Mesenchymal stem cell (in vitro differentiated cells and primary cell): ENCODE measurements around the gene PARVB.
A peak's percentile ranks its signal among the peaks of the same experiment; 100 is the strongest.

Experiments used
- DNase-seq: peaks from one replicate; pipeline ENCODE4 v3.0.0-alpha.2; 2013
- H2AFZ ChIP-seq: one replicate; pipeline ENCODE4 v1.6.1; 2013; ENCODE audit warnings: low read depth, mild to moderate bottlenecking, control low read depth, inconsistent platforms, low read length, moderate library complexity
- H2AK5ac ChIP-seq: 2 replicates; pipeline ENCODE4 v1.6.1; 2013; ENCODE audit warnings: low read length, moderate library complexity, mild to moderate bottlenecking, inconsistent platforms; ENCODE audit not compliant: severe bottlenecking
- H2BK120ac ChIP-seq: one replicate; pipeline ENCODE4 v1.6.1; 2013; ENCODE audit warnings: low read depth, mild to moderate bottlenecking, inconsistent platforms, low read length, moderate library complexity
- H2BK12ac ChIP-seq, 2 experiments: one replicate each; pipeline ENCODE4 v1.6.1; 2013; ENCODE audit warnings: inconsistent platforms in 2 of 2, low read length in 2 of 2, mild to moderate bottlenecking in 2 of 2, moderate library complexity in 2 of 2, control low read depth in 1 of 2
- H2BK15ac ChIP-seq: one replicate; pipeline ENCODE4 v1.6.1; 2013; ENCODE audit warnings: mild to moderate bottlenecking, low read depth, inconsistent platforms; ENCODE audit not compliant: poor library complexity, severe bottlenecking
- H2BK5ac ChIP-seq: 2 replicates; pipeline ENCODE4 v1.6.1; 2013; ENCODE audit warnings: low read depth, mild to moderate bottlenecking, low read length, control low read depth, inconsistent platforms; ENCODE audit not compliant: poor library complexity, severe bottlenecking
- H3K14ac ChIP-seq, 2 experiments: one replicate each; pipeline ENCODE4 v1.6.1; 2013; ENCODE audit warnings: inconsistent platforms in 2 of 2, low read length in 2 of 2, control low read depth in 1 of 2, mild to moderate bottlenecking in 1 of 2, moderate library complexity in 1 of 2
- H3K18ac ChIP-seq, 2 experiments: one replicate each; pipeline ENCODE4 v1.6.1; 2013; ENCODE audit warnings: inconsistent platforms in 2 of 2, low read length in 2 of 2, control low read depth in 1 of 2, low read depth in 1 of 2, mild to moderate bottlenecking in 1 of 2
- H3K23ac ChIP-seq, 2 experiments: one replicate each; pipeline ENCODE4 v1.6.1; 2013; ENCODE audit warnings: inconsistent platforms in 2 of 2, low read length in 2 of 2, mild to moderate bottlenecking in 2 of 2, moderate library complexity in 2 of 2, control low read depth in 1 of 2
- H3K27ac ChIP-seq: 2 replicates; pipeline ENCODE4 v1.5.1; 2013; ENCODE audit warnings: mild to moderate bottlenecking, moderate library complexity, low read length, control low read depth, inconsistent platforms; ENCODE audit not compliant: poor library complexity, severe bottlenecking
- H3K27me3 ChIP-seq, 2 experiments: 2 replicates each; pipeline versions ENCODE4 v1.6.1 to v1.7.0; 2013; ENCODE audit warnings: low read length in 2 of 2, mild to moderate bottlenecking in 2 of 2, moderate library complexity in 2 of 2, control low read depth in 1 of 2, inconsistent platforms in 1 of 2; ENCODE audit not compliant: control insufficient read depth in 1 of 2, insufficient read depth in 1 of 2
- H3K36me3 ChIP-seq, 2 experiments: 2 replicates each; pipeline versions ENCODE4 v1.6.1 to v1.7.0; 2013; ENCODE audit warnings: low read length in 2 of 2, control low read depth in 1 of 2, inconsistent platforms in 1 of 2, low read depth in 1 of 2, mild to moderate bottlenecking in 1 of 2; ENCODE audit not compliant: insufficient read depth in 2 of 2, control insufficient read depth in 1 of 2
- H3K4ac ChIP-seq, 2 experiments: one replicate each; pipeline ENCODE4 v1.6.1; 2013; ENCODE audit warnings: inconsistent platforms in 2 of 2, low read length in 2 of 2, mild to moderate bottlenecking in 2 of 2, moderate library complexity in 2 of 2, control low read depth in 1 of 2, low read depth in 1 of 2
- H3K4me1 ChIP-seq: 2 replicates; pipeline ENCODE4 v1.6.1; 2013; ENCODE audit warnings: low read depth, low read length, control low read depth; ENCODE audit not compliant: control insufficient read depth, insufficient read depth
- H3K4me2 ChIP-seq: 2 replicates; pipeline ENCODE4 v1.6.1; 2013; ENCODE audit warnings: low read length, mild to moderate bottlenecking, inconsistent platforms; ENCODE audit not compliant: poor library complexity, severe bottlenecking
- H3K4me3 ChIP-seq, 2 experiments: 2 replicates each; pipeline versions ENCODE4 v1.5.1 to v1.7.0; 2013; ENCODE audit warnings: low read length in 2 of 2, mild to moderate bottlenecking in 2 of 2, control low read depth in 1 of 2, low read depth in 1 of 2; ENCODE audit not compliant: insufficient read depth in 1 of 2
- H3K79me1 ChIP-seq: replicated peaks from 2 replicates; pipeline ENCODE4 v1.6.1; 2013; ENCODE audit warnings: mild to moderate bottlenecking, control low read depth, low read length, inconsistent platforms; ENCODE audit not compliant: poor library complexity, severe bottlenecking
- H3K9ac ChIP-seq: 2 replicates; pipeline ENCODE4 v1.7.0; 2013; ENCODE audit warnings: mild to moderate bottlenecking, low read length, moderate library complexity
- H3K9me3 ChIP-seq: 2 replicates; pipeline ENCODE4 v1.7.0; 2013; ENCODE audit warnings: mild to moderate bottlenecking, low read length; ENCODE audit not compliant: control insufficient read depth
- H4K8ac ChIP-seq: one replicate; pipeline ENCODE4 v1.6.1; 2013; ENCODE audit warnings: inconsistent platforms, mild to moderate bottlenecking, low read length, moderate library complexity
- H4K91ac ChIP-seq: one replicate; pipeline ENCODE4 v1.6.1; 2013; ENCODE audit warnings: mild to moderate bottlenecking, low read length, inconsistent platforms
- WGBS: methylation state at CpG from one replicate; pipeline ENCODE4 v1.1.7; 2013; ENCODE audit warnings: mixed read lengths; 5-methylcytosine and 5-hydroxymethylcytosine counted together

The PARVB gene

GRCh38 chr22:44100411-44100810, 76.3 kb downstream of the PARVB start:
- H2BK120ac ChIP-seq: no peak overlapping the region
- WGBS: 97% methylated on average over 13 of the region's 13 CpGs
- no peak overlapping the region for H3K4me3 ChIP-seq
- no peak overlapping the region for H3K4ac ChIP-seq
- no peak overlapping the region for H2BK15ac ChIP-seq
- H3K9me3 ChIP-seq: no peaks in the 10 kb centered on the region
- no peak overlapping the region for H3K23ac ChIP-seq
- H3K36me3 ChIP-seq: peaks cover 3 to 45% of the 10 kb centered on the region in 2 experiments
- no peak overlapping the region for H3K27ac ChIP-seq
- H3K4me2 ChIP-seq: no peak overlapping the region
- H3K18ac ChIP-seq: no peak overlapping the region
- no peak overlapping the region for H2BK12ac ChIP-seq
- H4K91ac ChIP-seq: no peak overlapping the region
- no peak overlapping the region for H3K9ac ChIP-seq
- peak overlapping the region in 1 of 2 experiments; percentile 5 for H3K14ac ChIP-seq
- H2AFZ ChIP-seq: no peak overlapping the region
- H2AK5ac ChIP-seq: no peak overlapping the region
- no peaks in the 10 kb centered on the region for H3K4me1 ChIP-seq
- no peak overlapping the region for H2BK5ac ChIP-seq
- H4K8ac ChIP-seq: no peak overlapping the region
- H3K27me3 ChIP-seq: no peaks in the 10 kb centered on the region
- DNase-seq: no peak
- no peaks in the 10 kb centered on the region for H3K79me1 ChIP-seq

GRCh38 chr22:44102121-44102520, 78.0 kb downstream of the PARVB start:
- WGBS: 94% methylated on average over 4 of the region's 4 CpGs
- no peak overlapping the region for H2BK120ac ChIP-seq
- no peak overlapping the region for H3K4me2 ChIP-seq
- H3K27ac ChIP-seq: no peak overlapping the region
- H2AK5ac ChIP-seq: no peak overlapping the region
- no peak overlapping the region for H4K8ac ChIP-seq
- H3K4me1 ChIP-seq: no peaks in the 10 kb centered on the region
- H4K91ac ChIP-seq: no peak overlapping the region
- H3K18ac ChIP-seq: no peak overlapping the region
- H2BK15ac ChIP-seq: no peak overlapping the region
- H3K4ac ChIP-seq: no peak overlapping the region
- H3K36me3 ChIP-seq: peaks cover 0 to 38% of the 10 kb centered on the region in 2 experiments
- H2BK5ac ChIP-seq: no peak overlapping the region
- no peak for DNase-seq
- no peaks in the 10 kb centered on the region for H3K27me3 ChIP-seq
- no peaks in the 10 kb centered on the region for H3K9me3 ChIP-seq
- no peaks in the 10 kb centered on the region for H3K79me1 ChIP-seq
- H2AFZ ChIP-seq: no peak overlapping the region
- no peak overlapping the region for H3K23ac ChIP-seq
- H3K14ac ChIP-seq: no peak overlapping the region
- no peak overlapping the region for H3K9ac ChIP-seq
- no peak overlapping the region for H3K4me3 ChIP-seq
- H2BK12ac ChIP-seq: no peak overlapping the region

GRCh38 chr22:44102856-44103255, 78.8 kb downstream of the PARVB start:
- H3K14ac ChIP-seq: no peak overlapping the region
- no peak overlapping the region for H4K91ac ChIP-seq
- no peak overlapping the region for H3K9ac ChIP-seq

GRCh38 chr22:44103735-44104480, 79.8 kb downstream of the PARVB start:
- Histone ChIP-seq H2AK5ac (no peak overlapping the region), H3K79me1 (no peaks in the 10 kb centered on the region), H3K9ac (no peak overlapping the region), H3K4me1 (no peaks in the 10 kb centered on the region), H3K23ac (no peak overlapping the region), H3K27ac (no peak overlapping the region), H3K4ac (no peak overlapping the region), H4K91ac (no peak overlapping the region), H3K36me3 (peaks cover 0 to 38% of the 10 kb centered on the region in 2 experiments), H2BK15ac (no peak overlapping the region), H3K18ac (no peak overlapping the region), H3K4me2 (no peak overlapping the region), H2BK5ac (no peak overlapping the region), H3K14ac (no peak overlapping the region), H3K4me3 (peak overlapping the region in 1 of 2 experiments; percentile 2), H4K8ac (no peak overlapping the region), H3K9me3 (no peaks in the 10 kb centered on the region), H2AFZ (no peak overlapping the region), H2BK120ac (no peak overlapping the region), H3K27me3 (no peaks in the 10 kb centered on the region), H2BK12ac (no peak overlapping the region)
- WGBS: 96% methylated on average over 13 of the region's 13 CpGs
- no peak for DNase-seq

More at GRCh38 chr22:44102856-44103255, 78.8 kb downstream of the PARVB start:
- H2BK15ac ChIP-seq: no peak overlapping the region
- no peaks in the 10 kb centered on the region for H3K27me3 ChIP-seq
- H2BK12ac ChIP-seq: no peak overlapping the region
- peaks cover 0 to 38% of the 10 kb centered on the region in 2 experiments for H3K36me3 ChIP-seq
- no peak overlapping the region for H3K4ac ChIP-seq
- no peak overlapping the region for H4K8ac ChIP-seq
- no peak overlapping the region for H3K23ac ChIP-seq
- no peak overlapping the region for H2AFZ ChIP-seq
- no peaks in the 10 kb centered on the region for H3K4me1 ChIP-seq
- H3K27ac ChIP-seq: no peak overlapping the region
- H3K79me1 ChIP-seq: no peaks in the 10 kb centered on the region
- 89% methylated on average over 3 of the region's 3 CpGs for WGBS
- H2BK120ac ChIP-seq: no peak overlapping the region
- no peaks in the 10 kb centered on the region for H3K9me3 ChIP-seq
- H2AK5ac ChIP-seq: no peak overlapping the region
- H3K4me3 ChIP-seq: no peak overlapping the region
- no peak for DNase-seq
- H2BK5ac ChIP-seq: no peak overlapping the region
- H3K18ac ChIP-seq: no peak overlapping the region
- H3K4me2 ChIP-seq: no peak overlapping the region
